GM21390 (cell line): Measurements from ENCODE around the gene DSTN.

Experiments
- ATAC-seq: cut with Tn5 transposase; IDR thresholded peaks from one replicate; pipeline ENCODE4 v1.9.1; 2021; ENCODE audit not compliant: unreplicated experiment

Gene DSTN

GRCh38 chr20:17611540-17612286, 41.8 kb downstream of the DSTN start:
- no peak for ATAC-seq

GRCh38 chr20:17612287-17612991, 42.6 kb downstream of the DSTN start:
- ATAC-seq, result no peak

DNA sequence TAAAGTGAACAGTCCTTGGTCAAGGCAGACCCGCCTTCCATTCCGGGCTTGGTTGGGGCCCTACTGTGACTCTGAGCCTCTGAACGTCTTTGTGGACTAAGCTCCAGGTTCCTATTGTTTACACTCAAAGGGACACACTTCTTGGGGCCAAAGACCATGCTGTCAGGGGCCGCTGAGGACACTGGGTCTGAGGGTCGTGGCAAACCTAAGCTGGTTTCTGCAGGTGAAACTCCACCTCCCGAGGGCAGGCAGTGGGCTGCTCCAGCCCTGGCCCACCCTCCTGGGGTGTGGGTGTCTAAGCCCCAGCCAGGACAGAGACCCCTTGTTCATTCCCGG, 43.1 kb downstream of the DSTN start:
- ATAC-seq, result no peak

GRCh38 chr20:17613328-17614175, 43.7 kb downstream of the DSTN start:
- ATAC-seq, result no peak

DNA sequence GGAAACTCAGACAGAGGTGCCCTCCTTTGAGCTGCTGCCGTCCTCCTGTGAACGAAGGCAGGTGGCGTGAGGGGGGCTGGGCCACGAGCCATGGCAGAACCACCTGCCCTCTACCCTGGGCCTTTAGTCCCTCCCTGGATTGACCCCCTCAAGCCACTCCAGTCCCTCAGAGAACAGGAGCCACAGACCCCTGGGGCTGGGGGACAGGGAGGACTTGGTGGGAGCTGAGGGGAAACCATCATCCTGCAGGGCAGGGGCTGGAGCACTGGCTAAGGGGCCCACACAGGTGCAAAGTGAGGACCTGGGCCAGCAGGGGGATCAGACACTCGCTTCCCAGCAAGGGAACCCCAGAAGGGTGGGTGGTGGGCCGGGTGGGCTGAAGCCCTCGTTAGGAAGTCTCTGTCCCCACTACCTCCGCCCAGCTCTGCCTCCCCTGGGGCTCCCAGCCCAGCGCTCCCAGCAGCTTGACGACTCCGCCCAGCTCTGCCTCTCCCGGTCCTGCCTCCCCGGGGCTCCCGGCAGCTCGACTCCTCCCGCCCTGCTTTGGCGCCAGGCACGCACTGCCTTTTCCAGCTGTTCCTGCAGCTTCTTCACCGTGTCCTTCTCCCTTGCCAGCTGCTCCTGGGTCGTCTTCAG, 44.4 kb downstream of the DSTN start:
- ATAC-seq, result no peak

DNA sequence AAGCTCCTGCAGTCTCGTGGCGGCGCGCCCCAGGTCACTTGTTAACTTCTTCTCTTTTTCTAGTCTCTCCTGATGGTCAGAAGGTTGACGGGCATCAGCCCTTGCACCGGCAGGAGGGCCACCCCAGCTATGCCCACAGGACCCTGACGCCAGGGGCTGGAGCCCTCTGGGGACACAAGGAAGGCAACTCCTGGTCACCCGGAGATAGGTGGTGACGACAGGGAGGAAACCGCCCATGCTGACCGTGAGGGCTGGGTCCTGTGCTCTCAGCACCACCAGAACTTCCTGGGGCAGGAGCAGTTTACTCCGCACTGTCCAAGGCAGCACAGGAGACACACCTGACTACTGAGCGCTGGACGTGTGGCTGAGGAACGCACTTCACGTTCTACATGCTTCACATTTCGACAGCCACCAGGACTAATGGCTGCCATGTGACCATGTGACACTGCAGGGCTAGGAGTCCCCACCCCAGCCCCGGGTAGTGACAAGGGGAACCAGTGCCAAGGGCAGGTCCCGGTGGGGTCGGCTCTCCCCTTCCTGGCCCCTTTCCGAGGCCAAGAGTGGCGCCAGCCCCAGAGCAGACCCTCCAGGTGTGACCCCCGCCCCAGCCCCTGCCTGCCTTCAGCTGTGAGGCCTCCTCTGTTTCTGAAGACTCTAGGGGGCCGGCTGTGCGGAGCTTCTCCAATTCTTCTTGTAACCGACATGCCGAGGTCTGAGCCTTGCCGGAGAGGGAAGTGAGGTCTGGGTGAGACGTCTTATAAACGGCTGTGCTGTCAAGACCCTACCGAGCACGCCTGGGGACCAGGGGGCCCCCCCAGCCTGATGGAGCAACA, 45.2 kb downstream of the DSTN start:
- ATAC-seq, result no peak

- ATAC-seq, result no peak
These were observed 46.0 kb downstream of the DSTN start for GRCh38 chr20:17615645-17616479.

GRCh38 chr20:17616480-17617211, 46.8 kb downstream of the DSTN start:
- ATAC-seq, result no peak

- ATAC-seq, result no peak
These were observed 47.5 kb downstream of the DSTN start for GRCh38 chr20:17617212-17617867.

DNA sequence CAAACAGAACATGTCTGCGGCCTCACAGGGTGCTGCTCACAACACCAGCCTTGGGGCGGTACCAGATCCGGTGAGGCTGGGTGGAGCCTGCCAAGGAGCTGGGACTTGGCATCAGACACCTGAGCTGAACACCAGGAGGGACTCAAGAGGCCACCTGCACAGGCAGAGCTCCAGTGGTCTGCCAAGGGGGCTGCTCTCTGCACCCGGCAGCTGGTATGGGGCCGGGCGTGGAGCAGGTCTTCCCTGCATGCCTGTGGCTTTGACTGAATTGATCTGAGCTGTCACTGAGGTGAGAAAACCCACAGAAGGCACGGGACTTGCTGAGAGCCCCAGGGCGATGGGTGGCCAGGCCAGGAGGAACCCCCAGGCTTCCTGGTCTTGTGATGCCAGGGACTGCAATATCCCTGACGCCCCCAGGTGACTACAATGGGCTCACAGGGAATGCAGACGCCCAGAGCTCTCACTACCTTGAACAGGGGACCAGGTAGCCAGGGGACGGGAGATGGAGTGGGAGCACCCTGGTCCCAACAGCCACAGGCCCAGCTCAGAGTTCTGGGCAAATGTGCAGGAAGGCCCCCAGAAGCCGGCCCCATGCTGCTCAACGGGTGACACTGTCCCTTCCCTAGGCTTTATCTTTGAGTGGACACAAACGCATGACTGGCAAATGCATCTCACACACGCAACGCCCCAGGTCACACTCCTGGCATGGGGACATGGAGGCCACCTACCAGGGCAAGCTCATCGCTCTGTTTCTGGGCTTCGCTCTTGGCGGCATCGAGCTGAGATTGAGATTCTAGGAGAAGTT, 48.2 kb downstream of the DSTN start:
- no peak for ATAC-seq

DNA sequence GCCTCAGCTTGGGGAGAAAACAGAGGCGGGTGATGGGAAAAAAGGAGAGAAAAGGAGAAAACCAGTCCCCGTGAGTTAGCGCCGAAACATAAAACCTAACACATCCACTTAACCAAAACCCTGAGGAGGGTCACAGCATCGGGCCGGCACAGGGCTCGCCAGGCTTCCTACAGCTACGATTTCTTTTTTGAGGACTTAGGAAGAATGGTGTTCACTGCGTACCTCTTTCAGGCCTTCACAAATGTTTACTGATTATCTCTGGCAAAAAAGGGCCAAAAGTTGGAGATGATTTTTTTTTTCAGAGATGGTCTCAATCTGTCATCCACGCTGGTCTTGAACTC, 48.8 kb downstream of the DSTN start:
- no peak for ATAC-seq

DNA sequence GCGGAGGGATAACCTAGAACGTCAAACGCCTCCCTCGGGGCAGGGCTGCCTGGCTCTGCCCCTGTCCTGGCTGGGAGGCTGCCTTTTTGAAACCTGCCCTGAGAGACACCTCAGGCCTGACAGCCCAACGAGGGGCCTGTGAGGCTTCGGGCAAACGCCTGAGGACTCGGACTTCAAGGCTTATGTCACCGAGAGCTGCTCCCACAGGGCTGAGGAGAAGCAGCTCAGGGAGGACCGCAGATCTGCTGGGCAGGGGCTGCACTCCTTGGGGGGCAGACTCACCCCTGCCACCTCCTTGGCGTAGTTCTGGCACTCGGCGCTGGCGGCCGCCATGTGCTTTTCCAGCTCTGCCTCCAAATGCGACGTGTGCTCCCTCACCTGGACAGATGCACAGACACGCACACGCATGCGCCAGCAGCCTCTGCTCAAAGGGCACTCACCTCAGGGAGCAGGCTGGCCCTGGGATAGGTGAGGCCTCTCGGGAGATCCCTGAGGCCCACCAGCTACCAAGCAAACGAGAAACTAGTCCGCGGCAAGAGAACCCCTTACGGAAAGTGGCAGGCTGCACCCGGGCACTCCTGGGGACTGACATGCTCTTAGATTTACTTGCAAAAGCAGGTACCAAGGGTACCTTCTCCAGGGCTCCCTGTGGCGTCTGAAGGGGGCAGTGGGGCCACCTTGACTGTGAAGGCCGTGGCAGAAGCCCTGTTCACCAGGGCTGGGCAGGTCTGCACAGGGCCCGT, 49.6 kb downstream of the DSTN start:
- no peak for ATAC-seq

GRCh38 chr20:17620371-17621228, 50.7 kb downstream of the DSTN start:
- no peak for ATAC-seq

DNA sequence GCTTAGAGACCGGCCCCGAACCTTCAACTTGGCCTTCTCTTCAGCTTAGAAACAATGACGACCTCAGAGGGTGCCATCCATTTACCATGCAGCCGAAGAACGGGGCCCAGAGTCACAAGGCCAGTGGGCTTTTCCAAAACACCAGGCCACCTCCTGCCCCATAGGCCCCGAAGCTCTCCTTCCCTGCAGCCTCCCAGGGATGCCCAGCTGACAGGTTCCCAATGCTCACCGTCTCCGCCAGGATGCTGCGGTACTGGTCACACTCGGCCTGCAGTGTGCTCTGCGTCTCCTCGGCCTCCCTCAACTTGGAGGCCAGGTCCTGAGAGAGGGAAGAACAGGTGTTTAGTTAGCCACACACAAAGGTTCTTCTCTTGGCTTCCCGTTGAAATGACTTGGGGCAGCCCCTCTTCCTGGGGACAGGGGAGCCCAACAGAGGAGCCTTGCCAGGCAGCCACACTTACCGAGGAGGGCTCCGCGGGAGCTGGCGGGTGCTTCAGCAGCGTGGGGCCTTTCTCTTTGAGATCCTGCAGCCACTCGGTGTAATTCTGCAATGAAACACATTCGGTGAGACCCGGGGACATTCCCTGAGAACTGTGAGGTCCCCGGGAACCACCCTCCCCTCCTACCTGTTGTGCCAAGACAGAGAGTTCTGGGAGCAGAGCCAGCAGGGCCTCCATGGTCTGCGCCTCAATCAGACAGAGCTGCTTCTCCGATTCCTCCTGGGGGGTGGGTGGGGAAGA, 51.5 kb downstream of the DSTN start:
- ATAC-seq, result no peak

DNA sequence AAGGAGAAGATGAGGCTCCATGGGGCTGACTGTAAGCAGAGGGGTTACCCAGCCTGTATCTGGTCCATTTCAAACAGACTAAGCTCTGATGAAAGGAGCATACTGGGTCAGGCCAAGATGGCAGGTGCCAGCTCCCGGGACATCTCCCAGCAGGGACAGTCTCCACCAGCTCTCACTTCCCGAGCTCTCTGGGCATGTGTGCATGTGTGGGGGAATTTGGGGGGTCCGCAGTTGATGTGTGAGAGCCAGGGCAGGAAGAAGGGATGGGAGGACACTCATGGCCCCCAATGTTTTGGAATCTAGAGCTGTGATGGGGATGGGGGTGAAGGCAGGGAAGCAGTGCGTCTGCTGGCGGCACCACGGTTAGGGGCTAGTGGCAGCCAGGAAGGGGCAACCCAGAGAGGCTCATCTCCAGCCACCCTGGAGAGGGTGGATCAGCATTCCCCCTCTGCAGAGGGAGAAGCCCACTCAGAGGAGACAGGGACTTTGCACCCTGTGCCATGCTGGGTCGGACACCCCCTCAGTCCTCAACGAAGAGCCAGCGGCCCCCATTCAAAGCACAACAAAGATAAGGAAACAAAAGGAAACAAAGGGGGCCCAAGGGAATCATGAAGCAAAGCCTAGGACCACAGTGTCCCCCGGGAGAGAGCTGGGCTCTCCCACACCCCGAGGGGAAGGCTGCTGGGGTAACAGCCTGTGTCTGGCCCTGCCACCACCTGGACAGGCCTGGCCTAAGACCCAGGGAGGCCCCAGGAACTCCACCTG, 52.4 kb downstream of the DSTN start:
- ATAC-seq, result no peak
